NCI-H1092 (cell line): ENCODE measurements around the gene GDPD4.
A peak's percentile ranks its signal among the peaks of the same experiment; 100 is the strongest.

Experiments
- DNase-seq: peaks from one replicate; lab custom pipeline; 2025; lab: John Stamatoyannopoulos, UW

The GDPD4 gene

GRCh38 chr11:77189588-77190210 is 111.8 kb downstream of the GDPD4 start:
- DNase-seq: no peak

DNA sequence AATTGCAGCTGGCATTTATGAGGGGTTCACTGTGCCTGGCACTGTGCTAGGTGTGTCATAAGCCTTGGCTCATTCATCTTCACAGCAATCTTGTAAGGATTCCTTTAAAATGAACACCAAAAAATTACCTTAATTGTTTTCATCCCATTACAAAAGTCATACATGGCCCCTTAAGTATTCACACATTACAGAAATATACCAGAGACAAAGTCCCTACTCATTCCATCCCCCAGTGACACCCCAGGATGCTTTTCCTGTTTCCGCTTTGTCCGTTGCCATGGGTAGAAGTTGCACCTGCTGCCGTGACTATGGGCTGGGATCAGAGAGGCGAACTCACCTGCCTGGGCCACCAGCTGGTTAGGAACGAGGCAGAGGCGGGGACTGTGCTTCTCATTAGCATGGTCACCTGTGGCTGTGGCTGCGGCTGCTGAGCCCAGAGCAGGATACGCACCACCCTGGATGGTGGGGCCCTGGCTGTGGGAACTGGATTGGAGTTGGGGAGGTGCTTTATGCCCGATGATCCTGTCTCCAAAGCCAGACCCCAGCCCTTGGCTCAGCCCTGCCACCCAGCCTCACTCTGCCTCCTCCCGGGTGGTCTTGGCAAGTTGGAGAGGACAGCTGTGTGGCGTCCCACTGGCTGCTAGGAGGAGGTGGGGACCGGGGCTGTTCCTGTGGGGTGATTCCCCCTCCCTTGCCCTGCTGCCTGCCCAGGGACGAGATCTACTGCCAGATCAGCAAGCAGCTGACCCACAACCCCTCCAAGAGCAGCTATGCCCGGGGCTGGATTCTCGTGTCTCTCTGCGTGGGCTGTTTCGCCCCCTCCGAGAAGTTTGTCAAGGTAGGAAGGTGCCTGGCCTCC is 112.6 kb downstream of the GDPD4 start:
- DNase-seq: no peak

GRCh38 chr11:77187776-77188632 is 113.5 kb downstream of the GDPD4 start:
- DNase-seq: peak; percentile 82

DNA sequence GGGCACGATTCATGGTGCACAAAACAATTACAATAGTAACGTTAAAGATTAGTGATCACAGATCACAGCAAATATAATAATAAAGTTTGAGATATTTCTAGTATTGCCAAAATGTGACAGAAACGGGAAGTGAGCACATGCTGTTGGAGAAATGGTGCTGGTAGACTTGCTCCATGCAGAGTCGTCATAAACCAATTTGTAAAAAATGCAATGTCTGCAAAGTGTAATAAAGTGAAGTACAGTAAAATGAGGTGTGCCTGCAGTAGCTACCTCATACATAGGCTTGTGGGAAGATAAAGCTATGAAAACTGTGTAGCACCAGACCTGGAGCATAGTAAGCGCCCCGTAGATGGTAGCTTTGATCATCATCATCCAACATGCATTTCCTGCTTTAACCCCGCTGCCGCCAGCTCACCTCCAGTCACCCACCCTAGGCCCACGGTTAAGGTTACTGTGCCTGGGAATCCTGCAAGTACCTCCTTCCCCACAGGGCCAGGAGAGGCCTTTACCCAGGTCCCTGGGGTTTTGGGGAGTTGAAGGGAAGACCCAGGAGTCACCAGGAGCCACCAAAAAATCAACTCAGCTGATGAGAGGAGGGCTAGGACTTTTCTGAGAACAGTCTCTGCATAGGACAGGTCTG is 114.3 kb downstream of the GDPD4 start:
- DNase-seq: no peak

DNA sequence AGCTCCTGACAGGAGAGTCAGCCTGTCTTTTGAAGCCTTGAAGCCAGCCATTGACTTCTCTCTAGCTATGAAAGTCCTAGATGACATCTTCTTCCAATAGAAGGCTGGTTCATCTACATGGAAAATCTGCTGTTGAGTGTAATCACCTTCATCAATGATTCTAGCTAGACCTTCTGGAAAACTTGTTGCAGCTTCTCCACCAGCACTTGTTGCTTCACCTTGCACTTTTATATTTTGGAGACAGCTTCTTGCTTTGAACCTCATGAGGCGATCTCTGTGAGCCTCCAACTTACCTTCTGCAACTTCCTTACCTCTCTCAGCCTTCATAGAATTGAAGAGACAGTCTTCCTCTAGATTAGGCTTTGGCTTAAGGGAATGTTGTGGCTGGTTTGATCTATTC is 115.2 kb downstream of the GDPD4 start:
- no peak for DNase-seq

DNA sequence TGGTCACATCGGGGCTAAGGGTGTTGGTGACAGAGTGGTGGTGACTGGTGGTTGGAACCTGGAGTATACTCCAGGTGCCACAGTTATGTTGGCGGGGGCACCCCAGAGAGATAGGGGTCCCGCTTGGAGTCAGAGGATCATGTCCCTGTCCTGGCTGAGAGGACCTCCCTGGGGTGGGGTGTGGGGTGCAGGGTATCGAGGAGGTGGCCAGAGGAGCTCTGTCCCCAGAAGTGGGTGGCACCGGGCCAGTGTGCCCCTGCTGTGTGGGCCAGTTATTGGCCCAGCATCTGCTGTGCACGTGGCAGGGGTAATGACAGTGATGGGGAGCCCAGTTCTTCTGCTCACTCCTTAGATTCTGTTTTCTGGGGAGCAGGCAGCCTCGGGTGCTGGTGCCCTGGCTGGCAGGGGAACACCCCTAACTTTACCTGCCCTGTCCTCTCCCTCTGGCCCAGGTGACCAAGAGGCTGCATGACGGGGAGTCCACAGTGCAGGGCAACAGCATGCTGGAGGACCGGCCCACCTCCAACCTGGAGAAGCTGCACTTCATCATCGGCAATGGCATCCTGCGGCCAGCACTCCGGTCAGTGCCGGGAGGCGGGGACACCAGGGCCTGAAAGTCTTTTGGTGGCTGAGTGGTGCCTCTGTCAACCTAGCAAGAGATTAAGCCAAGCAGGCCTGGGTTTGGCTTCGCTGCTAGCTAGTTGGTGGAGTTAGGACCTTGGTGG is 117.2 kb downstream of the GDPD4 start:
- no peak for DNase-seq

GRCh38 chr11:77183431-77183984 is 118.0 kb downstream of the GDPD4 start:
- DNase-seq: no peak

DNA sequence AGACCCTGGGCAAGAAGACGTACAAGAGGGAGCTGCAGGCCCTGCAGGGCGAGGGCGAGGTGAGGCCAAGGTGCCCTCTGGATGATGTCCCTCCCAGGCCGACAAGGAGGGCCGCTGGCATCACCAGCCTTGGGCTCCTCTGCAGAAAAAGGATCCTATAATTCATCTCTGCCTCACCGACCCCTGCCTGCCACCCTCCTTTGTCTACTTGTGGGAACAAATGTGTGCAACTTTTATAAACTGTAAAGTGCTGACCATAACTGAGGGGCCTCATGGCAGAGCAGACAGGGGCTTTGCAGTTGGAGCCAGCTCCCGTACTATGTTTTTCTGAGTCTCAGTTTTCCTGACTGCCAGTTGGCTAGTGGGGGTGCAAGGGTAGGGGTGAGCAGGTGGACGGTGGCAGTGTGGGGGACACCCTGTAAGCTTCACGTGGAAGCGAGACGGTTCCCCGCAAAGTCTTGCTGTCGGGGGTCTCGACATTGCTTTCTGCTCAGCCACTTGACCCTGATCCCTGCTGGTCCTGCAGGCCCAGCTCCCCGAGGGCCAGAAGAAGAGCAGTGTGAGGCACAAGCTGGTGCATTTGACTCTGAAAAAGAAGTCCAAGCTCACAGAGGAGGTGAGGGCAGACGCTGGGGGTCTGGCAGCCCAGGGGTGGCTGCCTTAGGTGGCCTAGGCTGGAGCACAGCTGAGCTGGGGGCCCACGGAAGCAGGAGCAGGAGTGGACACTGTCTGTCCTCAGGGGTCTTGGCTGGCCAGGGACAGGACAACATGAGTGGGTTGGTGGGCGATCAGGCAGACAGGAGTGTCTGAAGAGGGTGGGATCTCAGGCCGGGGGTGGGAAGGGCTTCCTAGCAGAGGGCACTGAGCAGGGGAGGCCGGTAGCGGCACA is 118.7 kb downstream of the GDPD4 start:
- no peak for DNase-seq

- no peak for DNase-seq
These were observed 119.5 kb downstream of the GDPD4 start for GRCh38 chr11:77181799-77182541.

- DNase-seq: no peak
These were observed 120.3 kb downstream of the GDPD4 start for GRCh38 chr11:77181226-77181625.

GRCh38 chr11:77180346-77180745 is 121.1 kb downstream of the GDPD4 start:
- no peak for DNase-seq

- no peak for DNase-seq
These were observed 121.8 kb downstream of the GDPD4 start for GRCh38 chr11:77179681-77180080.

DNA sequence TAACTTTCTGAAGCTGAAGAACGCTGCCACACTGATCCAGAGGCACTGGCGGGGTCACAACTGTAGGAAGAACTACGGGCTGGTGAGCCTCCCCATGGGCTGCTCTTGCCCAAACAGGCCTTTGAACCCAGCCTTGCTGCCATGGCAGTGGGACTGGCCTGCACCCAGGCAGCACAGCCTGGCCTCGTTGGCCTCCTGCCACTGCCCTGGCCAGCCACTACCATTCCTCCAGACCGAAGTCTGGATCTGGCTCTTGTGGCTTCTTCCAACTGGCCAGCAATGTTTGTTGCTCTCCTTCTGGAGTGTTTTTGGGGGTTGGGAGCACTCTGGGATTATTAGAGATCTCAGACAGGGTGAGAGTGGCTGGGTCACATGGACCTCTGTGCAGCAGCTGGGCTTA is 122.4 kb downstream of the GDPD4 start:
- DNase-seq: no peak

GRCh38 chr11:77178150-77178549 is 123.3 kb downstream of the GDPD4 start:
- DNase-seq: no peak

DNA sequence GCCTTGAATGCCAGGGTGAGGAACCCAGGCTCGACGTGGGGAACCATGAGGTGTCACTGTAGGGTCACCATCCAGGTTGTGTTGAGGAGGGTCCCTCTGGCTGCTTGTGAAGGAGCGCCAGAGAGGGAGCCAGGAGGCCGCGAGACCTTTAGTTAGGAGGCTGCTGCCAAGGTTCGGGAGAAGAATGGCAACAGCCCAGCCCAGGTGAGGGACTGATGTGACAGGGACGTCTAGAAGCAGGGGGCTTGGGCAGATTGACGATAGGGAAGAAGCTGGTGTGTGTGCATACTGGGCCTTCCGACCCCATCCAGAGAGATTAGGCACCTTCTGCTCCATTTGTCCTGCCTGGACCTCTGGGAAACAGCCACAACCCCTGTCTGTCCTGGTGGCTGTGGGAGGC is 124.5 kb downstream of the GDPD4 start:
- no peak for DNase-seq

GRCh38 chr11:77175869-77176539 is 125.5 kb downstream of the GDPD4 start:
- no peak for DNase-seq

- no peak for DNase-seq
These were observed 126.3 kb downstream of the GDPD4 start for GRCh38 chr11:77175021-77175842.

DNA sequence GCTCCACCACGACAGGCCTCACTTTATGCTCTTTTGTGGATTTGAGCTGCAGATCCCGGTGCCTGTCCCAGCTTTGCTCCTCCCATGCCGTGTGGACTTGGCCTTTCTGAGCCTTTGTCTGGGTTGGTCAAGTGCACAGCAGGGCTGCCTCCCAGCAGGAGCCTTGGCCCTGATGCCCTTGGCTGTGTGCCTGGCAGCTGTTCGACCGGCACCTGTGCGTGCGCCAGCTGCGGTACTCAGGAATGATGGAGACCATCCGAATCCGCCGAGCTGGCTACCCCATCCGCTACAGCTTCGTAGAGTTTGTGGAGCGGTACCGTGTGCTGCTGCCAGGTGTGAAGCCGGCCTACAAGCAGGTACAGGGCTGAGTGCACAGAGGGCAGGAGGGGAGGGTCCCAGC is 126.9 kb downstream of the GDPD4 start:
- DNase-seq: peak; percentile 85
